ENCODE results near the gene SPEN. TPM values are rescaled to one million over a fixed set of nuclear protein-coding genes. Genes with fewer than 3 reads are reported as not detected.
A peak's percentile ranks its signal among the peaks of the same experiment; 100 is the strongest.

SPEN gene
- total and polyA plus RNA-seq, 2 of the 4 experiments (the other 2 are of a cell fraction) = 7.6 to 15.8 TPM

DNA sequence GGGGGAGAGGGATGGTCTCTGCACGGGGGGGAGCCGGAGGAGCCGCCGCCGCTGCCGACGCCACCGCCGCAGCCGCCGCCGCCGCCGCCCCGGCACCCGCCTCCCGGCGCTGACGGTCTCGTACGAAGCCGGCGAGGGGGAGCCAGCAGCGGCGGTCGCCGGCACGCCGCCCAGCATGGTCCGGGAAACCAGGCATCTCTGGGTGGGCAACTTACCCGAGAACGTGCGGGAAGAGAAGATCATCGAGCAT, 311 bp downstream of the SPEN start:
- Histone ChIP-seq H3K9me3 (ENCODE audit: control insufficient read depth, insufficient read depth, low read length) (no peaks in the 10 kb centered on the region), H3K27me3 (ENCODE audit: control insufficient read depth, insufficient read depth, low read length) (no peaks in the 10 kb centered on the region), H2BK20ac (ENCODE audit: low read depth, low read length) (no peak overlapping the region), H2BK5ac (ENCODE audit: low read depth, low read length, poor library complexity, severe bottlenecking) (peak overlapping the region; percentile 79), H3K79me1 (ENCODE audit: low read depth in 1 of 2, low read length in 2 of 2) (peaks cover 7 to 27% of the 10 kb centered on the region in 2 experiments), H3K23ac (ENCODE audit: low read depth, low read length) (peak overlapping the region; percentile 84; the same call in 1 of the 2 replicates), H3K9me1 (ENCODE audit: insufficient read depth, low read length) (0 out of 2 replicates have a peak, but pooled peaks cover 1% of the 10 kb centered on the region), H3K9ac (ENCODE audit: low read depth, low read length) (peak overlapping the region; percentile 99), H3K4me1 (ENCODE audit: control insufficient read depth, insufficient read depth, low read length) (no peaks in the 10 kb centered on the region), H3K4ac (ENCODE audit: low read depth, low read length) (0 out of 2 replicates have a peak overlapping the region, but pooled peaks have one; percentile 37), H3K18ac (ENCODE audit: low read depth, low read length) (no peak overlapping the region), H3K27ac (ENCODE audit: insufficient read depth, low read length) (peak overlapping the region; percentile 88), H4K8ac (ENCODE audit: low read depth in 2 of 2, low read length in 2 of 2) (no peak overlapping the region), H2AK5ac (ENCODE audit: low read depth, low read length) (peak overlapping the region; percentile 56; the same call in 1 of the 2 replicates), H4K5ac (ENCODE audit: low read depth, low read length) (no peak overlapping the region), H4K91ac (ENCODE audit: insufficient read depth, low read depth, low read length) (no peak overlapping the region), H3K36me3 (ENCODE audit: control insufficient read depth, insufficient read depth, low read length) (no peaks in the 10 kb centered on the region), H2BK15ac (ENCODE audit: low read depth, low read length) (no peak overlapping the region), H2AFZ (replicated peaks; ENCODE audit: low read length, poor library complexity) (peak overlapping the region; percentile 88), H3K4me2 (ENCODE audit: low read depth, low read length) (peak overlapping the region; percentile 33; the same call in 1 of the 2 replicates), H3K14ac (replicated peaks; ENCODE audit: low read depth, low read length) (peak overlapping the region; percentile 64; the same call in 1 of the 2 replicates), H3K56ac (ENCODE audit: extremely low read depth, insufficient read depth, low read length) (no peak overlapping the region), H2BK120ac (ENCODE audit: low read depth, low read length) (no peak overlapping the region), H4K20me1 (ENCODE audit: insufficient read depth, low read length) (peaks cover 26% of the 10 kb centered on the region), H3K4me3 (ENCODE audit: insufficient read depth, low read depth, low read length) (peak overlapping the region; percentile 94), H2AK9ac (replicated peaks; ENCODE audit: low read depth, low read length, poor library complexity) (peak overlapping the region; percentile 94)
- dilution Hi-C loops (cut with HindIII; ENCODE audit: low sequenced_read_pairs, unreplicated experiment) (no loop called here), intact Hi-C loops (cut with micrococcal nuclease) (loop anchor here (1.0 to 5.0 kb wide), 3 partner anchors 39 to 146 kb away; no protein-coding TSS in a partner anchor), in situ Hi-C loops (cut with MboI; ENCODE audit: low sequenced_read_pairs) (no loop called here)
- ChIA-PET POLR2A (ENCODE audit: unreplicated experiment) (no interaction called here), CTCF (interaction anchor here (1.5 kb wide), 1 partner anchor 128 kb away, joined by 3 read pairs; the partner anchor contains the start of gene ZBTB17)
- DNase-seq (no peak), ATAC-seq (ENCODE audit: low read depth) (no peak)
- WGBS, 2 experiments (ENCODE audit: extremely low coverage in 2 of 2, insufficient read length in 1 of 2) = no CpG with 5 or more reads among the region's 34 CpGs
- BruUV-seq (replicated peaks) = no TSS peak
- TF ChIP-seq RCOR1 (IDR thresholded peaks at IDR 0.05; ENCODE audit: insufficient replicate concordance, low read length) (no peak), MAFK (IDR thresholded peaks at IDR 0.05; ENCODE audit: low read depth, low read length) (no peak), POLR2A (IDR thresholded peaks at IDR 0.05; ENCODE audit: low read depth, low read length) (no peak; the same call in 1 of the 2 replicates), CHD1 (IDR thresholded peaks at IDR 0.05; ENCODE audit: low read depth, low read length) (no peak), CTCF (conservative IDR thresholded peaks at IDR 0.05; ENCODE audit: low read depth, low read length) (no peak), MAZ (IDR thresholded peaks at IDR 0.05; ENCODE audit: borderline replicate concordance, low read depth, low read length) (no peak), SMC3 (IDR thresholded peaks at IDR 0.05; ENCODE audit: low read depth, low read length) (no peak), FOS (IDR thresholded peaks at IDR 0.05; ENCODE audit: low read depth, low read length) (no peak), MXI1 (IDR thresholded peaks at IDR 0.05; ENCODE audit: borderline replicate concordance, low read depth, low read length) (no peak), USF2 (IDR thresholded peaks at IDR 0.05; ENCODE audit: low read depth, low read length) (no peak), RFX5 (IDR thresholded peaks at IDR 0.05; ENCODE audit: low read depth, low read length) (no peak), BHLHE40 (IDR thresholded peaks at IDR 0.05; ENCODE audit: low read depth, low read length) (no peak), CEBPB (IDR thresholded peaks at IDR 0.05; ENCODE audit: low read depth, low read length) (no peak), RAD21 (IDR thresholded peaks at IDR 0.05; ENCODE audit: low read length) (no peak), NFE2L2 (IDR thresholded peaks at IDR 0.05; ENCODE audit: low read depth, low read length) (no peak)
- TF ChIP-seq, protein P1, sequence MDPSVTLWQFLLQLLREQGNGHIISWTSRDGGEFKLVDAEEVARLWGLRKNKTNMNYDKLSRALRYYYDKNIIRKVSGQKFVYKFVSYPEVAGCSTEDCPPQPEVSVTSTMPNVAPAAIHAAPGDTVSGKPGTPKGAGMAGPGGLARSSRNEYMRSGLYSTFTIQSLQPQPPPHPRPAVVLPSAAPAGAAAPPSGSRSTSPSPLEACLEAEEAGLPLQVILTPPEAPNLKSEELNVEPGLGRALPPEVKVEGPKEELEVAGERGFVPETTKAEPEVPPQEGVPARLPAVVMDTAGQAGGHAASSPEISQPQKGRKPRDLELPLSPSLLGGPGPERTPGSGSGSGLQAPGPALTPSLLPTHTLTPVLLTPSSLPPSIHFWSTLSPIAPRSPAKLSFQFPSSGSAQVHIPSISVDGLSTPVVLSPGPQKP (IDR thresholded peaks at IDR 0.05; ENCODE audit: borderline replicate concordance, low read depth, low read length) = no peak
